Endometrial microvascular endothelial cells (primary cell): Measurements from ENCODE around the gene ZNF773. TPM values are rescaled to one million over a fixed set of nuclear protein-coding genes. Genes with fewer than 3 reads are reported as not detected.

Source experiments
- in situ Hi-C: cut with HindIII; loops from 2 replicates; pipeline ENCODE4 v1.10.0; 2017; ENCODE audit warnings: low sequenced_read_pairs, low pct_unique_long_range_greater_than_20kb; ENCODE audit errors: inconsistent ontology term
- total RNA-seq: library from RNA; depleted of rRNA; stranded (reverse); fragments of >200 nt; gene quantifications from one replicate; pipeline ENCODE4 v1.2.3, GENCODE V29; 2015; ENCODE audit errors: inconsistent ontology term

ZNF773 gene
- total RNA-seq, 1 donor from 2014 or later = 2.0 TPM

DNA sequence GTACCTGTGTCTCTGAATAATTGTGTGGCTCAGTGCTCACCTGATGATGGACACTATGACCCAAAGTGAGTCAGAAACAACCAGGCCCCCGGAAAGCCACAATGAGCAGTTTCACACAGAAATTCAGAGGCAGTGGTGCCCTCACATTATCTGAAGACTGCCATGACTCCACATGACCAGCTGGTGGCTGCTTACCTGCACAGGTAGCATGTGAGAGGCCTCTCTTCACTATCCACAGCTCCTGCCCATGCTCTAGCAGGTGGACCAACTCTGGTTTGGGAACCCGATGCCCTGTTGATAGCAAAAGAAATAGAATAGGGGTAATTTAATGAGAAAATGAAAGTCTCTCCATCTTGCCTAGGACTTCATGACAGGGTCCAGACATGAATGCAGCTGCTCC lies 52.7 kb downstream of the ZNF773 start:
- in situ Hi-C loops = no loop called here

DNA sequence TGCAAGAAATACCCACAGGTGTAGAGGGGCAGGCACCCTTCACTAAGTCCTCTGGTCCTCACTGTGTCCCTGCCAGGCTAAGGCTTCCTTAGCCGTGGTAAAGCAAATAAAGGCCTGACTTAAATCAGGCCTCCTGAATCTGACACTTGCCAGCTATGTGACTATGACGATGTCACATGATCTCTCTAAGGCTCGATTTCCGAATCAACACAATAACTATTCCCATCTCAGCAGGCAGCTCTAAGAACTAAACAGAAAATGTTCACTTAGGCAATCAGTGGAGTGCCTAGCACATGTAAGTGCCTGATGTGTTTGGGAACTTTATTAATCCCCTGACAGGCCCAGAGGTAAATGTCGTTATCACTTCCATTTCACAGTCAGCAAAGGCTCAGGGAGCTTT lies 57.9 kb downstream of the ZNF773 start:
- in situ Hi-C loops = no loop called here

Other genes starting within 250 kb of the ZNF773 start
- 13.5 TPM for gene ZNF460, start 219.5 kb upstream of the ZNF773 start, total RNA-seq
- 6.8 TPM for gene ZNF543, start 179.5 kb upstream of the ZNF773 start, total RNA-seq
- 5.2 TPM for gene ZNF304, start 148.7 kb upstream of the ZNF773 start, total RNA-seq
- gene TRAPPC2B, start 136.4 kb upstream of the ZNF773 start, total RNA-seq = 12.8 TPM
- 2.1 TPM for gene ZNF547, start 136.4 kb upstream of the ZNF773 start, total RNA-seq
- gene ZNF548, start 110.1 kb upstream of the ZNF773 start, total RNA-seq = 7.5 TPM
- gene ZNF17, start 88.8 kb upstream of the ZNF773 start, total RNA-seq = 4.5 TPM
- 6.3 TPM for gene ZNF749, start 64.6 kb upstream of the ZNF773 start, total RNA-seq
- not detected for gene VN1R1, start 42.8 kb upstream of the ZNF773 start, total RNA-seq
- 4.7 TPM for gene ZNF772, start 22.4 kb upstream of the ZNF773 start, total RNA-seq
- gene ZNF419, start 12.2 kb upstream of the ZNF773 start, total RNA-seq = 5.9 TPM
- 1.0 TPM for gene ZNF549, start 27.4 kb downstream of the ZNF773 start, total RNA-seq
- gene ZNF550, start 59.9 kb downstream of the ZNF773 start, total RNA-seq = 3.1 TPM
- gene ZNF416, start 79.0 kb downstream of the ZNF773 start, total RNA-seq = 2.5 TPM
- gene ZIK1, start 84.2 kb downstream of the ZNF773 start, total RNA-seq = 0.28 TPM
- 14.5 TPM for gene ZNF530, start 99.9 kb downstream of the ZNF773 start, total RNA-seq
- gene ZNF134, start 114.3 kb downstream of the ZNF773 start, total RNA-seq = 5.9 TPM
- 1.7 TPM for gene ZNF211, start 133.2 kb downstream of the ZNF773 start, total RNA-seq
- not detected for gene ZSCAN4, start 169.0 kb downstream of the ZNF773 start, total RNA-seq
- 5.1 TPM for gene ZNF551, start 182.0 kb downstream of the ZNF773 start, total RNA-seq
- gene ZNF154, start 209.3 kb downstream of the ZNF773 start, total RNA-seq = under 0.01 TPM
- gene ZNF671, start 227.7 kb downstream of the ZNF773 start, total RNA-seq = 4.1 TPM
- gene ZNF776, start 246.9 kb downstream of the ZNF773 start, total RNA-seq = 6.3 TPM